LNCAP (cell line): Measurements from ENCODE around the gene CFAP20DC.

Experiments used
- TF ChIP-seq, protein P1 (sequence below): fragments of 450-650 bp; IDR thresholded peaks from 2 replicates; pipeline ENCODE4 v1.5.1; 2017; ENCODE audit warnings: mild to moderate bottlenecking

Gene CFAP20DC

DNA sequence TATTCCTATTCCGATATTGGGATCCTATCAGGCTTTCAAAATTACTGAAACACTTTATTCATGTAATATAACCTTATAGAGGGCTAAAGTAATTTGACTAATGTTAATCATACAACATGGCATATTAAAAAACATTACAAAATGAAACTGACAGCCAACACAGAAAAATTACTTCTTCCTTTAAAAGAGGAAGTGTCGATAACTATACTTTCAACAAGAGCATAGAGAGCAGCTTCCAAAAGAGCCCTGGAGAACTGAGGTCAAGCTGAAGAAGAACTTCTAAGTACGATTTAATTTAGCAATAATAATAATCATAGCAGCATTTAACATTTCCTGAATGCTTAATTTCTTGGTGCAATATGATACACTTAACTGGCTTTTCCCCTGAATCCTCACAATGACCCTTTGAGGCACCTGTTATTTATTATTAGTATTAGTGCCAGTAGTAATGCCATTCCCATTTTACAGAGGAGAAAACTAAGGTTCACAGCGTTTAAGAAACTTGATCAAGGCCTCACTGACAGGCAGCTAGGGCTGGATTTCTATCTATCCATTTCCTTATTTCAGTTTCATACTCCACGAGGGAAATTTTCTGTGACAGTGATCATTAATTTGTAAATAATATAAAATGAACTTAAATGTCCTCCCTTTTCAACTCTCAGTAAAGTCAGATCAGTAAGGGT lies 181.6 kb downstream of the CFAP20DC start:
- TF ChIP-seq, protein P1, sequence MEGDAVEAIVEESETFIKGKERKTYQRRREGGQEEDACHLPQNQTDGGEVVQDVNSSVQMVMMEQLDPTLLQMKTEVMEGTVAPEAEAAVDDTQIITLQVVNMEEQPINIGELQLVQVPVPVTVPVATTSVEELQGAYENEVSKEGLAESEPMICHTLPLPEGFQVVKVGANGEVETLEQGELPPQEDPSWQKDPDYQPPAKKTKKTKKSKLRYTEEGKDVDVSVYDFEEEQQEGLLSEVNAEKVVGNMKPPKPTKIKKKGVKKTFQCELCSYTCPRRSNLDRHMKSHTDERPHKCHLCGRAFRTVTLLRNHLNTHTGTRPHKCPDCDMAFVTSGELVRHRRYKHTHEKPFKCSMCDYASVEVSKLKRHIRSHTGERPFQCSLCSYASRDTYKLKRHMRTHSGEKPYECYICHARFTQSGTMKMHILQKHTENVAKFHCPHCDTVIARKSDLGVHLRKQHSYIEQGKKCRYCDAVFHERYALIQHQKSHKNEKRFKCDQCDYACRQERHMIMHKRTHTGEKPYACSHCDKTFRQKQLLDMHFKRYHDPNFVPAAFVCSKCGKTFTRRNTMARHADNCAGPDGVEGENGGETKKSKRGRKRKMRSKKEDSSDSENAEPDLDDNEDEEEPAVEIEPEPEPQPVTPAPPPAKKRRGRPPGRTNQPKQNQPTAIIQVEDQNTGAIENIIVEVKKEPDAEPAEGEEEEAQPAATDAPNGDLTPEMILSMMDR, result no peak

DNA sequence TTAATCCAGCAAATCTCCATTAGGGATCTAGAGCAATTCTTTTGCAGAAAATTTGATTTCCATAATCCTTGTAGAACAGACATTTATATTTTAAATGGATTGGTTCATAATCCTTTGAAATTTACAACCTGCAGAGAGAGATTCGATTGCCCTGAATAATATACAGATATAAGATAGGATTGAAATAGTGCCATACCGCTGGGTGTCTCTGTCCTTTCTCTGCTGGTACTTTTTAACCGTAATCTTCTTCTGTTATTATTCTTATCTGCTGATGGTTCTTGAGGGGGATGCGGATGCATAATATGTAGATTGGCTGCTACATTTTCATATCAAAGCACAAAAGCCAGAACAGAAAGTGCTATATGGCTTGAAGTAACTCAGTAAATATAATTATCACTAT lies 182.2 kb downstream of the CFAP20DC start:
- TF ChIP-seq, protein P1, result no peak

DNA sequence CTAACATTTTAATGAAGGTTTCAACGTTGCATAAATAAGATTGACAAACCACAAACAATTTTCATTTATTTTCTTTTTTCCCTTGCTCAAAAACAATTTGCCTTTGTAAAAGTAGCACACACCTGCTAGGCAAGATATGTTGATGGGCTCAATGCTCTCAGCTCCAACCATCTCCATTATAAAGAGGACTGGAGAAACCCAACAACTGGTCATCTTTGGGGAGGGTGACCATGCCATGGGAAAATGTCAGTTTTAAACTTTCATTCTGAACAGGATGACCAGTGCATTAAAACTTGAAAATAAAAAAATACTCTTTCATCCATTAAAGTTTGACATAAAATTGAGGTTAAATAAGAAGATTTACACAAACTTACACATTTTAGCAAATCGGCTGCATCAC lies 183.7 kb downstream of the CFAP20DC start:
- TF ChIP-seq, protein P1, result no peak

DNA sequence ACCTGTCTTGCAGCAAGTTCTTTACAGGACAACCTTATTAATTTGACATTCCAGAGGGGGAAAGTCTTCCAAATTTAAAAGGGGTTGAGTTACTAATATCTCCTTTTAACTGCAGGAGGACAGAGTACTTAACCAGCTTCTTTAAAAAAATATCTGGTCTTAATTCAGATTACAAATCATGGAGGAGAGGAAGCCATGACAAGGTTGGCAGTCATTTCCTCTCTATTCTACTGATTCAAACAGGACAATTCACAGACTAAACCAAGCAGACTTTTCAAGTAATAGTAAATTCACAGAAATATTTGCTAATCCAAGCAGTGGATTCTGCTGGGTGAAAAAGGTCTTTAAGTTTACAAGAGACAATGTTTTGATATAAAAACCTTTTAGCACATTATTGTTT lies 185.3 kb downstream of the CFAP20DC start:
- TF ChIP-seq, protein P1, result no peak

DNA sequence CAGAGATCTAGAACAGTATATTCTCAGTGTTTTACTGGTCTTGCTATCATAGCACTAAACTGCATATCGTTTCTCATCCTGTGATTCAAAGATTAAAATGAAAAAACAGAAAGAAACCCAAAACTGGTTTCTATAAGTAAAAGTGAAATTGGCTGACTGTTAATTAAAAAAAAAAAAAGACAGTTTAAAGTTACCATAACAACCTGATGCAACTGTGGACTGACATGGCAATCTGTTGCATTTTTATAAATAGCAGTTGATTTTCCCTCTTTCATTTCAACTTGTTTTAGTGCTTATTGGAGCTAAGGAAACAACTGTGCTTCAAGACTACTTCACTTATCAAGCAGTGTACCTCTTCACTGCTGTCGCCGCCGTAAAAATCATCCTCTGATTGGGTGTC lies 186.6 kb downstream of the CFAP20DC start:
- TF ChIP-seq, protein P1, result no peak

DNA sequence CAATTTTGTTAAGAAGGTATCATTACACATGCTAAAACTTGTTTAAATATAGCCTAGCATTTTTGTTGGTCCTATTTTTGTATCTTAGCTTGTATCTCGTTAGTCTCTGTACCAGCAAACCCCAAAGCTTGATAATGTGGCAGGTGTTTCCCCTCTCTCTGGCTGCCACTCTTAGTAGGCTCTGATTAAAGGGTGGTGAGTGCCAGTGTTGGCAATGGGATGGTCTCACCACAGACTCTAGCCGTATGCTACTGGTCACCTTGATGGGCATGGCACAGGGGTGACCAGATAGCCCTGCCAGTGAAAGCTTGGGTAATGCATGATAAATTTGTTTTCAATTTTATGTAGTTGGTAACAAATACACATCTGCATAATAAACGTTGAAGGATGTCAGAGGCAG lies 188.3 kb downstream of the CFAP20DC start:
- TF ChIP-seq, protein P1, result no peak

DNA sequence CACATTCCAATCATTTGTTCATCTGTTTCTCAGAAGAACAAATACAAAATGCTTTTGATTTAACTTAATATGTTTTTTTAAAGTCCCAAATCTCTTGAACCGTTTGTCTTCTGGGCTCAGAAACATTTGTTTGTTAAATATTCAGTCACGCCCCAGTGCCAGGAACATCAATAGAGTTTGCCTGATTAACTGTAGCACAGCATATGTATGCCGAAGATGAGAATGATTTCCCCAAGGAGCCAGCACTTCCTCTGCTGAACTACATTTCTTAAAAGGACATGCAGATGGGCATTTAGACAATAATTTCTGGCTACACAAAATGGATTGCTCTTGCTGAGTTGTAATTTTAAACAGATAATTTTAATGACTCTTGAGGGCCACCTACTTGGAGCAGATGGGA lies 191.7 kb downstream of the CFAP20DC start:
- TF ChIP-seq, protein P1, result no peak

DNA sequence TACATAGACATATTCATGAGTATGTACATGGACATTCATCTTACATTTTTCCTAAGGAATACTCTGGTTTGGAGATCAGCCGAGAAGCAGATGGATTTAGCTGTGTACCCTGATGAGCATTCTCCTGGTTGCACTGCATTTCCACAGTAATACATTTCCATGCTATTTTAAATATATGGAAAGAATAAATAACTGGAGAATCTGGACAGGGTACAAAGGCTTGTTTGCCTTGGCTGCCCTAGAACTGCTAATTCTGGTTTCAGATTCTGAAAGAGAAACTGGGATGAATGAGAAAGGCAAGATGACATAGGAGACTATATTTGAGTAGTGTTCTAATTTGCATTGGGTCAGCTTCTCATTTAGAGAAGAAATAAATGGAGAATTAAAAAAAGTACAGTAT lies 192.4 kb downstream of the CFAP20DC start:
- TF ChIP-seq, protein P1, result no peak
